LNCAP (cell line): ENCODE data around the gene ELP1.

Source experiments
- CTCF ChIP-seq: fragments of 450-650 bp; IDR thresholded peaks from 2 replicates; pipeline ENCODE4 v1.5.1; 2017; ENCODE audit warnings: mild to moderate bottlenecking

ELP1 gene

DNA sequence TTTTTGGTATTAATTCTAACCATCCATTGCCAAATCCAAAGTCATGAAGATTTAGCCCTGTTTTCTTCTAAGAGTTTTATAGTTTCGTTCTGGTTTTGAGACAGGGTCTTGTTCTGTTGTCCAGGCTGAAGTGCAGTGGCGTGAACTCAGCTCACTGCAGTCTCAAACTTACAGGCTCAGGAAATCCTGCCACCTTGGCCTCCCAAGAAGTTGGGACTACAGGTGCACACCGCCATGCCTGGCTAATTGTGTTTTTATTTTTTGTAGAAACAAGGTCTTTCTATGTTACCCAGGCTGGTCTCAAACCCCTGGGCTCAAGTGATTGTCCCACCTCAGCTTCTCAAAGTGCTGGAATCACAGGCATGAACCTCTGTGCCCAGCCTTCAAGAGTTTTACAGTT is 50.8 kb downstream of the ELP1 start:
- TF ChIP-seq CTCF = no peak

DNA sequence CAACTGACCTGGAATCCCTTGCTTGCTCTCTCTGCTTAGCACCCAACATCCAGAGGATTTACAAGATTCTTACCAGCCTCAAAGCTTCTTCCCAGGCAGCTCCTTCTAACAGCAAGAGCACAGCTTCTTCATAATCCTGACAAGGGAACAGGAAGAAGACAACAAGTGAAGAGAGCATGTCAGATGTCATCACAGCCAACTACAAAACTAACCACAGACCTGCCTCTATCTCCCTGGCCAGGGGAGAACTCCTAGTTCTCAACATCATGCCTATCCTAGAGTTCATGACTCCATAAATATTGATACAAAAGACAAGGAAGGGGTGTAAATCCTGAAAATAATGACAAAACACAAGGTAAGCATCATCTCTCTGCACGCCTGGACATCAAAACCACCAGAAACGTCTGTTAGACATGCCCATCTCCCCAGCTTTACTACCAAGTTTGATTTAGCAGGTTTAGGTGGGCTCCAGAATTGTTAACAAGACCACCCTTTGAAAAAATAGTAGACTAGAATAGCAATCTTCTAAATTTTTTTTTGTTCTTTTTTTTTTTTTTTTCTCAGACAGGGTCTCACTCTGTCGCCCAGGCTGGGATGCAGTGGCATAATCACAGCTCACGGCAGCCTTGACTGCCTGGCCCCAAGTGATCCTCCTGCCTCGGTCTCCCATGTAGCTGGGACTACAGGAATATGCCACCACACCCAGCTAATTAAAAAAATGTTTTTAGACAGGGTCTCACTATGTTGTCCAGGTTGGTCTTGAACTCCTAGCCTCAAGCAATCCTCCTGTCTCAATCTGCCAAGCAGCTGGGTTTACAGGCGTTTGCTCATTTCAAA is 51.7 kb downstream of the ELP1 start:
- TF ChIP-seq CTCF = no peak

DNA sequence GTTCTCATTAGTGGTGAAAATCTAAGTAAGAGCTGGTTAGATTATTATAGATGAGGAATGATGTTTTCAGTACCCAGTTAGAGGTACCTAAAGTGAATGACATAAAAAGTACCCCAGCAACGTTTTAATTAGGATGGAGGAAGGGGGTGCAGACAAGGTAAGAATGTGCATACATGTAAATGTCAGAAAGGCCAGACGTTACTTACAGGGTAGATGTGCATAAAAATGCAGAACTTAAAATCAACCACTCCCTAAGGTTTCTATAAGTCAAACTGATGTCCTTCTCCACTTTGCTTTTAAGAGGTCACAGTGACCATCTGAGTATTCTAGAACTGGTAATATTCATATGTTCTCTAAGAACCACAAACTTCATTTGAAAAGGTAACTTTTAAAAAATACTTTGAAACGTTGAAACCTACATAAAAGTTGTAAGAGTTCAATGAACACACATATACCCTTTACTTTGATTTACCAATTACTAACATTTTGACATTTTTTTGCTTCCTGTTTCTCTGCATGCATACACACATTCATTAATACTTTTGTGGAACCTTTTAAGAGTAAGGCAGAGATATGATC is 53.1 kb downstream of the ELP1 start:
- TF ChIP-seq CTCF = no peak

DNA sequence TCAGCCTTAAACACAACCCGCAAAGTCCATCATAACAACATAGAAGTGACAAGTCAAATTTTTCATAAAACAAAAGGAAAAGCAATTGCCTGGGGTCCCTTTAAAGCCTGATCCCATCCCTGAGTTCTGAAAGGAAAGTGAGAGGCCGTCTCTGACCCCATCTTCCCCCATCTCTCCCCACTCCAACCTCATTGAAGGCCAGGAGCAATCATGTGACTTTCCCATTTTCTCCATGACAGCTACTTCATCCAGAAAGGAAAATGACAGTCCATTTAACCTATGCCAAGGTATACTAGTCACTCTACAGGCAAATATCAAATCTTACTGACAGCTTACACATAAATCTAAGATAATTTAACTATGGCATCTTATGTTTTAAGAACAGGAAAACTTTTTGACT is 56.4 kb downstream of the ELP1 start:
- no peak for TF ChIP-seq CTCF

GRCh38 chr9:108876425-108876824 is 57.5 kb downstream of the ELP1 start:
- no peak for TF ChIP-seq CTCF

- TF ChIP-seq CTCF = no peak
These were observed 59.7 kb downstream of the ELP1 start for GRCh38 chr9:108874058-108874788.

GRCh38 chr9:108869092-108869725 is 64.7 kb downstream of the ELP1 start:
- TF ChIP-seq CTCF = no peak
